GM19372 (cell line): Measurements from ENCODE around the gene FEM1B.

Experiments
- ATAC-seq: cut with Tn5 transposase; IDR thresholded peaks from one replicate; pipeline ENCODE4 v1.9.1; 2021; ENCODE audit warnings: mild to moderate bottlenecking, low read depth, moderate library complexity; ENCODE audit not compliant: unreplicated experiment

Gene FEM1B

DNA sequence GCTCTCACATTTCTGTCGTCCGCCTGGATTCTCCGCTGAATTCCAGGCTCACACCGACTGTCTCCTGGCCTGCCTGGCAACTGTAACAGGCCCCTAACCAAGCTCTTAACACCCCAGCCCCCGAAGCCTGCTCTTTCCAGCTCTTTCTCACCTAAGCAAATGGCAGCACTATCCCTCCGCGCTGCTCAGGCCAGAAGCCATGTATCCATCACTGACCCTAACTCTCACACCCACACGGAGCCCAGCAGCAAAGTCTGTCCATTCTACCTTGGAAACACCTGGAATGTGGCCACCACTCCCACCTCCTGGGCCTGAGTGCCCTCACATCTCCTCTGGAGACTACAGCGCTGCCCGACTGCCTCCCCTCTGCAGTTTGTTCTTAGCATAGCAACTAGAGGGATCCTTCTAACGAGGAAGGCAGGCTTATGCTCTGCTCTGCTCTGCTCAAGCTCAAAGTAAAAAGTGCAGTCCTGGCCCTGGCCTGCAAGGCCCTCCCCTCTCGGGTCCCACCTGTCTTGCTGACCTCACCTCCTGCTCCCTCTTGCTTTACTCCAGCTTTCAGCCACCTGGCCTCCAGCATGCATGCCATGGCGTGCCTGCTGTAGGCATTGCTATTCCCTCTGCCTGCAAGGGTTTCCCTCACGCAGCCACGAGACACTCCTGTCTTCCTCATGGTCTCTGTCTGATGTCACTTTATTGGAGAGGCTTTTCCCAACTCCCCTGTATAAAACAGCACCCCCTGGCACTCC lies 27.2 kb downstream of the FEM1B start:
- ATAC-seq: no peak

DNA sequence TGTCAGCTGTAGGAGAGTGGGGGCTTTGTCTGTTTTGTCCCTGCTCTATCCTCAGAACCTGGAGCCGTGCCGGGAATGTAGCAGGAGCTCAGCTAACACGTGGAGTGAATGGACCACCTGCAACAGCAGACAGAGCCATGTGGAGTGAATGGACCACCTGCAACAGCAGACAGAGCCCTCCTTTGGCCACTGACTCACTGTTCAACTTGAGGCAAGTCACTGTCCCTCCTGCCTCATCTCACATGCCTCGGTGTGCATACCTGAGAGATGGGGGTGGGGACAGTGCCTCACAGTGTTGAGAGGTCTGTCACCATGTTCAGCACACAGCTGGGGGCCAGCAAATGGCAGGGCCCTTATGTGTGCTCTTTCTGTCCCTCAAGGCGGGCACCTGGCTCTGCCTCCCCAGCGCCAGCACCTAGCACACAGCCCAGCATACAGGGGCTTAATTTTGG lies 27.9 kb downstream of the FEM1B start:
- no peak for ATAC-seq

DNA sequence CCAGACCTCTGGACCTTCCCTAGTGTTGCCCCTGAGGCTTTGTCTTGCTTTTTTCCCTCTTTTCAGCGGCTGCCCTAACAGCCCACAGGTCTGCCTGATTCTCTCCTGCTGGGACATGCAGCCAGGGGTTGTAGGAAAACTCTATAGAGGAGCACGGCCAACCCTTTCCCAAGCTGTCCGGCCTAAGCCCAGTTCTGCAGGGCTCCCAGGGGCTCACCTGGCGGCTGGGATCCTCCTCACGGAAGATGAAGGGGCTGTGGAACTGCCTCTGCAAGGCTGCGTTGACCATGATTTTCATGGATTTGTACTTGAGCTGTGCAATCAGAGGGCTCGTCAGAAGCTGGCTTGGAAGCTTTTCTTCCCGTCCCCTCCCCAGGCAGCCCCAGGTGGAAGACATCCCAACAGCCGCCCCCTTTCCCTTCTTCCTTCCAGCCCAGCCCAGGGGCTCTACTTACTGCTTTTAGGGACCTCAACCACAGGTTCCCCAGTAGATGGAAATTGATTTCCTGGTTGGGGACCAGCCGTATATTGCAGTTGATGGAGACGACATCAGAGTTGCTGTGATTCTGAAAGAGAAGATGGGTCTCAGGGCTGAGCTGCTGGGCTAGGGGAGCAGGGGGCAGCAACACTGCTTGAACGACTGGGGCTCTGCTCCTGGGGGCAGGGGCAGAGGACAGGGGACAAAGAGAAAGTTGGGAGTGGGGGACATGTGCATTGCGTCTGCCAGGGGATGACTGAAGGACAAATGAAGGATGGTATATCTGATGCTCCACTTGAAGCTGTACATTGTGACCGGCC lies 29.8 kb downstream of the FEM1B start:
- ATAC-seq: no peak

DNA sequence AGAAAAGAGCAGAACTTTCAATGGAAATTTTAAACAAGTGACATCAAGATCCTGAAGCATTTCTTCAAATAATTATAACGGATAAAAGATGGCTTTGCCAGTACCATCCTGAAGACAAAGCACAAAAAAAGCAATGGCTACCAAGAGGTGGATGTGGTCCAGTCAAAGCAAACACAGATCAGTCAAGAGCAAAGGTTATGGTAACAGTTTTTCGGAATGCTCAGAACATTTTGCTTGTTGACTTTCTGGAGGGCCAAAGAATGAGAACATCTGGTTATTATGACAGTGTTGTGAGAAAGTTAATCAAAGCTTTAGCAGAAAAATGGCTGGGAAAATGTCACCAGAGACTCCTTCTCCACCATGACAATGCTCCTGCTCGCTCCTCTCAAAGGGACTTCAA lies 31.5 kb downstream of the FEM1B start:
- no peak for ATAC-seq

DNA sequence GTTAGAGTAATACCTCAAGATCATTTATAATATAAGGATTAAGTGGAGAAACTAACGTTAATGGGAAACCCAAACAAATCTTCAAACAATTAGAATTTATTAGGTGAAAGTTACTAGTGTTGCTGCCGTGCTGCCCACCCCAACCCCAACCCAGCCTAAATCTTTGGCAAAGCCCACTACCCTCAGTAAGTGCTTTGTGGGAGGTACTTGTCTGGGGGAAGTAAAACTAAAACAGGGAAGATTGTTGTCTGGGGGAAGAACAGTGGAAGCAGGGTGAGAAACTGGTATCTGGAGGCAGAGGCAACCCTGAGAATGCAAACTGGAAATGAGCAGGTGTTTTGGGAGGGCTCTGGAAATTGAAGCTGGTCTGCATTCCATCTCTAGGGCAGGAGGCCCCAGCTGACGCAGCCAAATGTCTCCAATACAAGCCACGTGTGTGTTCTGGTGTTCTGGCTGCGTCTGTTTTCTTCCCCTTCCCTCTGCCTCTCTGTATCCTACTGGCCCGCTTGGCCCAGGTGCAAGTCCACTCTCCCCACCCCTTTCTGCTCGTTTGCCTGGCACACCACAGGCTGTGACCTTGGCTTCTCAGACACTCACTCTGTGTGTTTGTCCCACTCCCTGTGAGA lies 32.7 kb downstream of the FEM1B start:
- ATAC-seq: no peak

DNA sequence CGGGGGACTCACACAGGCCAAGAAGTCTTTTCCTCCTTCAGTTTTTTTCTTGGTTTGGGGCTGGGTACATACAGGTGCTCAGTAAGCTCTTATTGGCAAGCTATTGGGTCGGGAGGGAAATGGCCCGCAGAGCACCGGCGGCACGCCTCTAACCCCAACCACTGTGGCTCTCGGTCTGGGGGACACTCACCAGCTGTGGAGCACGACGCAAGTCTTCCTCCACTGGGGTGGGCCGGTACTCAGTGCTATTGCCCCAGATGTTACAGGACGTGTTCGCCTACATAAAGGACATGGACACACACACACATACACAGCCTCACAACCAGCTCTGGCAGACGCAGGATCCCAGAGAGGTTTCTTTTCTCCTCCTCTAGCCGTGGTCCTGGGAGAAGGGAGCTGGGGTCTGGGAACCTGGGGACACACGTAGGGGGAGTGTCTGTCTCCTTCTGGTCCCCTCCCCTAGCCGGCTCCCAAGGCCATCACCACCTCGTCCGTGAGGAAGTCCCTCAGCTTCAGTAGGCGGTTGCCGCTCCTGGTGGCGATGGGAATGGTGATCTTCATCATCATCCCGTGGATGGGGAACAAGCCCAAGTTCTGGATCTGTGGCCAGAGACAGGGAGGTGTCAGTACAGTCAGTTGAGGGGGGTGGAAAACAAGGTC lies 33.4 kb downstream of the FEM1B start:
- no peak for ATAC-seq

DNA sequence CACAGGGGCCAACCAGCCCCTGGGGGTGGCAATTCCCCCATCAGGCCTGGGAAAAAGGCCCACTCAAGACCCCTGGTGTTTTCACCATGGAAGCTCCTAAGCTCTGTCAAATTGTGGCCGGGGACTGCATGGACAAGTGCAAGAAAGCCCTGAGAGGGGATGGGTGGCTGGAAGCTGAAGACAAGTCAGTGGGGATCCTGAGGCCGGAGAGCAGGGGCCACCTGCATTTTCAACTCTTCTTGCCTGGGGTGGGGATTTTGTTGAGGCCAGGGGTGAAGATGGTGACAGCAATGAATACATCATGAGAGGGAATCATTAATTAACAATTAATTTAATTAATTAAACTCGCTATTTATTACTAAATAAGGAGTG lies 33.9 kb downstream of the FEM1B start:
- ATAC-seq: no peak

DNA sequence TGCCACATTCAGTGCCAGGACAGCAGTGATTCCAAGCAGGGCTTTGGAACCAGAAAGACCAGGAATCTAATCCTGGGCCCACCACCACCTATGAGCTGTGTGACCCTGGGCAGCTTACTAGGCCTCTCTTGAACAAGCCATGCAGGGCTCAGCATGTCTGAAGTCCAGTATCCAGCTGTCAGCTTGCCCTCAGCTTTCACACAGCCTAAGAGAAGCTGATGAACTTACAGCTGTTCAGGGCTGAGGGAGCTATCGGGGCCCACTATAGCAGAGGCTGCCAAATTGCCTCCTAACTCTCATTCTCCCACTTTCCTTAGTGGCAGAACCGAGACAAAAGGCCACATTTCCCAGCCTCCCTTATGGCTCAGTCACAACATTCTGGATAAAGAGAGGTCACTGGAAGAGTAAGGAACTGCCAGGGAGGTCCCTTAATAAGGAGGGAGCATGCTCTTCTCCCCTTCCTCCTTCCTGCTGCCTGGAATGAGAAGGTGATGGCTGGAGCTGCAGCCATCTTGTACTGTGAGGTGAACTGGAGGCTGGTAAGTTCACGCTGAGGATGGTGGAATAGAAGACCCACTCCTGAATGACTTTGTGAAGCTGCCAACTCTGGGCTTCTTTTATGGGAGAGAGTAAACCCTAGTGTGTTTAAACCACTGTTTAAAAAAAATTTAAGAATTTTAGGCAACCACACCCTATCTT lies 34.5 kb downstream of the FEM1B start:
- no peak for ATAC-seq

DNA sequence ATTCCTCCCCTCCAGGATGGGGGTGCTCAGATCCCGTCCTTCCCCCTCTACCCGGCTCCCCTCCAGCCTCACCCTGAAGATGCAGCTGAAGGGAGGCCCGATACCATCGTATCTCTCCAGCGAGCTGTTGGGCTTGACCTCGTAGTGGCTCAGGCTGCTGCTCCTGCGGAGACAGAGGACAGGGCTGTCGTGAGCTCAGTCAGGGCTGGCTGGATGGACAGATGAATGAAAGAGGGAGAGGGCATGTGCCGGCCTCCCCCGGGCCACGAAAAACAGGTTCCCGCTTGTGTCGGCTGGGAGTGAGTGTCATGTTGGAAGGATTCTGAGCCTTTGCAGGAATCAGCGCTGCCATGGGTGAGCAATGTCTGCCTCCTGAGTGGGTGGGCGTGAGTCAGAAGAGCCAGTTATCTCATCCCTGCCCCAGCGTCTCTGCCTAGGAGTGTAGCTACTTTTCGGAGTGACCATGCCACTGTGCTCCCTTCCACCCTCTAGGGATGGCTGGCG lies 35.2 kb downstream of the FEM1B start:
- no peak for ATAC-seq

DNA sequence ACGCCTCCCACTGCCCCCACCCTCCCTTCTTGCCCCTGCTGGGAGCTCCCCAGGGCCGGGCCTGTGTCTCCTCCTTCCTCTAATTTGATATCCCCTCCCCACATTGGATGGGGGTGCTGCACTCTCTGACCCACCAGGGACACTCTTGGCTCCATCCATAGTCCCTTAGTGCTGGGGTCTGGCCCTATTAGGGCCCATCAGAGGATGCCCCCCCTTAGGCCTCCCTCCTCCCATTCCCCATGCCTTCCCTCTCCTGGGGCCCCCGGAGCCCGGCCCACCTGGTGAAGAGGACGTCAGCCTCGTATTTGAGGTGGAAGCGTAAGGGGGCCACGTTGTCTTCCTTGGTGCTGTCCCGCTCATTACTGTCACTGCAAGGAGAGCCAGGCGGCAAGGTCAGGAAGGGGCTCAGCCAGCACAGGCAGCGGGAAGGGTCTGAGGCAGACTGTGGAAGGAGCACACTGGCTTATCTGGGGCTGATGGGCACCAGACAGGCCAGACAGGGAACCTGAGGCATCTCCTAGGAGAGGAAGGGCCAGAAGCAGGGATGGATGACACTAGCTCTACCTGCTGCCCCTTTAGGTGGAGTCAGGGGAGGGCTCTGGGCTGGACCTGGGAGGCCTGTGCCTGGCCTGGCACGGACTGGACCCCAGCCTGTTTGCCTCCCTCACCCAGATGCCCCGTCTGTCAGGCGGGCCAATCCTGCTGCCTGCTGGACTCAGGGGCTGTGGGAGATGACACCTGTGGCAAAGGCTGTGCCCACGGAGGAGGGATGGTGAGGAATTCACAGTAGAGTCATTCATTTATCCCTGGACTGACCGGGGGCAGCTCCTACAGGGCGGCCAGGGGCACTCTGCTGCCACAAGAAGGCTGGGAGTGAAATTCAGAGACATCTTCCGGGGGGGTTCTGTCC lies 36.2 kb downstream of the FEM1B start:
- ATAC-seq: no peak

DNA sequence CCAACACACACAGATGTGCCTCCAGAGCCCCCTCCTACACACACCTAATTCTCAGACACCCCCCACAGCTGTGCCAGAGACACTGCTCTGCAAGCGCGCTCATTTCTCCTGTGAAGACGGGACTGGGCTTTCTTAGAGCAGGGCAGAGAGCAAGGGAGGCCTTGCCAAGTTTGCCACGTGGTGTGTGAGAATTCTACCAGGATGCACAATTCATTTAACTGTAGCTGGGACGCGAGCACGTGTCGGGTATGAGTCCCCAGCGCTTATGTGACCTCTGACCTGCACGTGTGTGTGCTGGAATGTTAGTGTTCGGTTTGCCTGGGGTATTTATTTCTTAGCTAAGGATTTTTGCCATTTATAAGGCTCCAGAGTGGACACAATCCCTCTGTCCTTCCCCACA lies 37.0 kb downstream of the FEM1B start:
- no peak for ATAC-seq

DNA sequence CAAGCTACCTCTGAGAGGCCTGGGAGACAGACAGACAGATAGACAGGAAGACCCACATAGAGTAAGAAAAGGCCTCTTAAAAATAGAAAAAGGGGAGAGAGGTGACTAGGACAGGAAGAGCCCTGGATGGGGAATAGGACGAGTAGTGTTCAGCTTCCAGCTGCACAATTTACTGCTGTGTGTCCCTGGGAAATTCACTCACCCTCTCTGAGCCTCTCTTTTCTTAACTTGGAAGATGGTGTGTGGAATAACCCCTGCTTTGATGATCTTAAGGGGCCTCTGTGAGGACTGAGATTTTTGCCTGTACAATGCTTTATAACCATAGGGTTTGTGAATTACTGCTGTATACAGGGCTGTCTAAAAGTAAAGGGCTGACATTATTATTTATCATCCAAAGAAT lies 37.5 kb downstream of the FEM1B start:
- ATAC-seq: no peak

DNA sequence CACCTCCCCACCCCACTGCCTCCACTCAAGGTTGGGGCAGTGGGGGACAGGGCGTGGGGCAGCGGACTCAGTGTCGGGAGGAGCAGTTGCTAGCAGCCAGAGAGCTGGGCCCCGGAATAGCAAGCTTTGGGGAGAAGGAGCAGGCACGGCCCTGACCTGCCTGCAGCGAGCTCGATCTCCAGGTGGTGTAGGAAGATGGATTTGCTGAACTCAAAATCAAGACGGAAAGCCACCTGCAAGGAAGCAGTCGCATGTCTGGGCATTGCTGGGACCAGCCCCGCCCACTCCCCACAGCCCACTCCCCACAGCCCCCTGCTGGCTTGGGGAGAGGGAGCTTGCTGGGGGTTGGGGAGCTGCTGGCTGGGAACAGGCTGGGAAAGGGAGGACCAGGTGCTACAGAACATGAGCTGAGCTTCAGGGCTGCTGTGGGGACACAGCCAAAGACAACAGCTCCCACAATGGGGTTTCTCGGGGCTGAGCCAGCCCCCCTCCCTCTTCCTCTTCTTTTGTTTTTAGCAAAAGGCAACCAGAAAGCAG lies 38.0 kb downstream of the FEM1B start:
- ATAC-seq: no peak

DNA sequence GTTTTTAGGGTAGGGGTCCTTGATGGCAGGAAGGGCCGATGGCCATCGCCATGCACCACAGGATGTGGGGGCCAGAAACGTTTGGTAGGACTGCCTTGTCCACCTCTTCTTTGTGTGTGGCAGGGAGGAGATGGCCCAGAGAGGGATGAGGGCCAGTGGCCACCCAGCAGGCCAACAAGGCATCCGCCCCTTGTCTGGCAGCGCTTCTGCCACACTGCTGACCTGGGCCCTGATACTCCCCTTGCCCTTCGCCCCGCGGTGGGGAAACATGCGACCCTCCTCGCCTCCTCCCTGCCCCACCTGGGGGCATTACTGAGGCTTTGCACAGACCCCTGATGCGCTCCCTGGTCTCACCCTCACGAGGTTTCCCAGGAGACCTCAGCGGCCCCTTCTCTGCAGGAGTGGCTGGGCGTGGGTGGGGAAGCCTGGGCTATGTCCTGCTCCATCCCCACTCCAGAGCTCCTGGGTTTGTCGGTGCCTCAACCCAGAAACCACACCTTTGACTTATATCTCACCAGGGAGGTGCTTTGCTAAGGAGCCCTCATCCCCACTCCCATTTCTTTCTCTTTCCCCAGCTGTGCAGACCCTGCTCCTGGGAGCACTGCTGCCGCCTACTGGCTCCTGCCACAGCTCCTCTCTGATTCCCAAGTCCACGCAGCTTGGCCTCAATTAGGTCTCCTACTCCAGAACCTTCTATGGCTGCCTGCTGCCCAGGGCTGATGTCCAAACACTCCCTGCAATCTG lies 38.7 kb downstream of the FEM1B start:
- no peak for ATAC-seq

DNA sequence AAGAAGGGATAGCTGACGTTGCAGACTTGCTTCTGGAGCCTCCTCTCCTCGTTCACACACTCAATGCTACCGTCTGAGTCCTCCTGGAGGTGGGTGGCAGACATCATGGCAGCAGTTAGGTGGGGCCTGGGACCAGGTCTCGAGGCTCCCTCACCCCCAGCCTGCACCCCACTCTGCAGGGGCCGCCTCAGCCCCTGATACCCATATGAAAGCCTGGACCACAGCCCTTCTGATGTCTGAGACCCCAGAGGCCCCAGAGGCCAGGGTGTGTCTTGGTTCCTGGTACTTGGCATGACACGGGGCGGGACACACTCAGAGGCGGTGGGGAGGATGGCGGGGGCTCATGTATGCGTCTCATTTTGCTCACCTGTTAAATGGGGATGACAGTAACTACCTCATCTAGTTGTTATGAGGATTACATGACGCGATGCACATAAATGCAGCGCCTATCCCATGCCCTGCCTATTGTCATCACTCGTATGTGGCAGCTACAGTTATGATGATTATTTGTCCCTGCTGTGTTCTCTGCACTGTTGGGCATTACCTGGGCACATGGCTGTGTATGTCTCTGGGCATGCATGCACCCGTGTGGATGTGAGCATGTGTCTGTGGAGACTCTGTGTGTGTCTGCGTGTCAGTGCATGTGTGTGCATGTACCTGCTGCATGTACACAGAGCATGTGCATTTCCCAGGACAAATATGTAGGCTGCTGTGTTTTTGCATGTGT lies 39.9 kb downstream of the FEM1B start:
- ATAC-seq: no peak

DNA sequence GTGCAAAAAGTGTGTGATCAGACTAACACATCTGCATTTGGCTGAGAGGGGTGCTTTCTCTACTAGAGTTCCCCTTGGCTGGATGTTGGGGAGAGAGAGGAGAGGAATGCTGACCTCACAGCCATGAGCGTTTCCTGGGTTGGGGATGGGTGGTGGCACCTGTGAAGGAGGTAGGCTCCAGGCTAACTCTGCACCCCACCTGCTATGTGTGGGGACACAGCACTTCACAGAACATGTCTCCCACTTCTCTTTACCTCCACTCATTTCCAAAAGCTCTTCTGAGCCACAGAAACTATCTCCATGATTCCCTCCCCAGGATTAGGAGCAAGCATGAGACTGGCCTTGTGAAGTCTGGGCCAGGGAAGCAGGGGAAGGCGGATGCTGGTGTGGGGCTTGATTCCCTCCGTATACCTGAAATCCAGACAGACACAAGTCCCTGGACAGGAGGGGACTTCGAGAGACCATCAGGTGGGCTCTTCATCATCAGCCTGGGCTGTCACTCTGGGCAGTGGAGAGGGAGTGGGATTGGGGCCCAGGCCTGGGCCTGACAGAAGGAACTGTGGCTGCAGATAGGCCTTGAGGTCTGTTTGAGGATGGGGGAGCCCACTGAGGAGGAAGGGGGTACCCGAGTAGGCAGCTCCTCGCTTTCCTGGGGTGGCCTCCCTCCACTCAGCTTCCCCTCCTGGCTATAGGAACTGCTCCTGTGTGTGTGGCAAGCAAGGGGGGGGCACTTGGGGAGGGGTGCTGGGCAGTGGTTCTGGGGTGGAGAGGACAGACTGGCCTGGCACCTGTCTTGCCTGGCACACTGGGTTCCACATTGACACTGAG lies 40.7 kb downstream of the FEM1B start:
- no peak for ATAC-seq
